Amniotic stem cell (primary cell): ENCODE results near the gene WDR20.

Experiments
- DNase-seq: peaks from one replicate; lab custom pipeline; 2025; lab: John Stamatoyannopoulos, UW

WDR20 gene

GRCh38 chr14:102197317-102197853, 57.7 kb downstream of the WDR20 start:
- DNase-seq = no peak

GRCh38 chr14:102200690-102201352, 61.1 kb downstream of the WDR20 start:
- no peak for DNase-seq

GRCh38 chr14:102201353-102201738, 61.6 kb downstream of the WDR20 start:
- no peak for DNase-seq

GRCh38 chr14:102201776-102202175, 62.1 kb downstream of the WDR20 start:
- DNase-seq = no peak

- DNase-seq = no peak
Observed at GRCh38 chr14:102202944-102203343, 63.2 kb downstream of the WDR20 start.

GRCh38 chr14:102203382-102203781, 63.7 kb downstream of the WDR20 start:
- no peak for DNase-seq

- no peak for DNase-seq
Observed at GRCh38 chr14:102205560-102205959, 65.9 kb downstream of the WDR20 start.

GRCh38 chr14:102206918-102207317, 67.2 kb downstream of the WDR20 start:
- DNase-seq = no peak

GRCh38 chr14:102207831-102208365, 68.2 kb downstream of the WDR20 start:
- DNase-seq = no peak

- DNase-seq = no peak
Observed at GRCh38 chr14:102208741-102209140, 69.0 kb downstream of the WDR20 start.

GRCh38 chr14:102209224-102209966, 69.7 kb downstream of the WDR20 start:
- DNase-seq = no peak

- DNase-seq = no peak
Observed at GRCh38 chr14:102210421-102211042, 70.8 kb downstream of the WDR20 start.

GRCh38 chr14:102211240-102211639, 71.5 kb downstream of the WDR20 start:
- DNase-seq = no peak

GRCh38 chr14:102212356-102212755, 72.7 kb downstream of the WDR20 start:
- no peak for DNase-seq

GRCh38 chr14:102212845-102213244, 73.1 kb downstream of the WDR20 start:
- no peak for DNase-seq

GRCh38 chr14:102213470-102213869, 73.8 kb downstream of the WDR20 start:
- DNase-seq = no peak

GRCh38 chr14:102213984-102214658, 74.4 kb downstream of the WDR20 start:
- no peak for DNase-seq

- DNase-seq = no peak
Observed at GRCh38 chr14:102215071-102215470, 75.4 kb downstream of the WDR20 start.

- DNase-seq = no peak
Observed at GRCh38 chr14:102215576-102216250, 76.0 kb downstream of the WDR20 start.

- DNase-seq = no peak
Observed at GRCh38 chr14:102217399-102217798, 77.7 kb downstream of the WDR20 start.

- no peak for DNase-seq
Observed at GRCh38 chr14:102217987-102218421, 78.3 kb downstream of the WDR20 start.
